SH-SY5Y (cell line): ENCODE results near the gene HERC2.
"Not testable (repeated sequence)": the region's sequence is repeated elsewhere in the genome, so short reads cannot be mapped to it uniquely, and the experiment has no call there.

ENCODE experiments used
- GATA2 ChIP-seq: IDR thresholded peaks from 2 replicates; pipeline ENCODE4 v1.6.1; 2011; ENCODE audit warnings: mild to moderate bottlenecking, low read depth, low read length
- GATA3 ChIP-seq: IDR thresholded peaks from 2 replicates; pipeline ENCODE4 v1.6.1; 2011; ENCODE audit warnings: low read depth, mild to moderate bottlenecking, low read length, moderate library complexity

GRCh38 chr15:28322129-28322588 lies at the start of gene HERC2:
- TF ChIP-seq GATA2, GATA3: not testable (repeated sequence)
